GM21528 (cell line): ENCODE measurements around the gene SLC46A1.

ENCODE experiments used
- ATAC-seq: cut with Tn5 transposase; IDR thresholded peaks from one replicate; pipeline ENCODE4 v1.9.1; 2021; ENCODE audit warnings: mild to moderate bottlenecking, moderate library complexity; ENCODE audit not compliant: unreplicated experiment, low FRiP score

Gene SLC46A1

GRCh38 chr17:28404812-28405570 lies 1.0 kb downstream of the SLC46A1 start:
- no peak for ATAC-seq

- no peak for ATAC-seq
These were observed 1.6 kb downstream of the SLC46A1 start for GRCh38 chr17:28404461-28404811.

- no peak for ATAC-seq
These were observed 2.0 kb downstream of the SLC46A1 start for GRCh38 chr17:28404007-28404406.

GRCh38 chr17:28402844-28403243 lies 3.2 kb downstream of the SLC46A1 start:
- ATAC-seq: no peak

- ATAC-seq: no peak
These were observed 3.8 kb downstream of the SLC46A1 start for GRCh38 chr17:28402224-28402630.

DNA sequence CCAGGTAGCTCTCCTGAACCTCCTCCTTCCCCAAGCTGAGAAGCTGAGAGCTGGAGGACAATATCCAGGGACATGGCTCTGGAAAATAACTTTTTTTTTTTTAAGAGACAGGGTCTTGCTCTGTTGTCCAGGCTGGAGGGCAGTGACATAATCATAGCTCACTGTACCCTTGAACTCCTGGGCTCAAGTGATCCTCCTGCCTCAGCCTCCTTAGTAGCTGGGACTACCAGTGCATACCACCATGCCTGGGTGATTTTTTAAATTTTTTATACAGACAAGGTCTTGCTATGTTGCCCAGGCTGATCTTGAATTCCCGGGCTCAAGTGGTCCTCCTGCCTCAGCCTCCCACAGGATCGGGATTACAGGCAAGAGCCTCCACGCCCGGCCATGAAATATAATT lies 6.2 kb downstream of the SLC46A1 start:
- ATAC-seq: no peak

DNA sequence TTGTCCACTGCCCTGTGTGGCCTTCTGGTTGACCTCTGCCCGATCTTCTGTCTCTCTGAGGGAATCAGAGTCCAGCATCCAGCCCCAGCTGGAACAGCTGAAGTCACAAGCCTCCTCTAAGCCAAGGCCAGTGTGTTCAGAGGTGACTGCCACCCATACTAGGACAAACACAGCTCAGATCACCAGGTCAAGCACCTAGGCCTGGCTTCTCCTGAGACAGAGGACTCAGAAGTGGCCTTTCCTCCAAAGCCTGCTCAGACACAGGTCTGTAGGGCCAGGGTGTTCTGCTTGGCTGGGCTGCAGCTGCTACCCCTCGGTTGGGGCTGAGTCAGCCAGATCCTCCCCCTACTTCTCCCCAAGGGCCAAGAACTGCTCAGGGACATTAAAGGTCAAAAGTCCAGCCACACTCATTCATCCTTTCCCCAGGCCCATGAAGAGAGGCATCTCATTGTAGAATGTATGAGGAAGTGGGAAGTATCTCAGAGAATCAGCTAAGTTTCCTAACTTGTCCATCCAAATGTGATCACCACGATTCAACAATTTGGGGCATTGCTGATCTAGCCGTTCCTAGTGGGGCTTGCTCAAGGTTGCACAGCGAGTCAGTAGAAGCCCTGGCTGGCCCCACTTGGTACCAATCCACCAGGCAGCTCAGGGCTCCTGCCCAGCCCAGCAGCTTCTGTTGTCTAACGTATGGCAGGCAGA lies 7.6 kb downstream of the SLC46A1 start:
- ATAC-seq: no peak

DNA sequence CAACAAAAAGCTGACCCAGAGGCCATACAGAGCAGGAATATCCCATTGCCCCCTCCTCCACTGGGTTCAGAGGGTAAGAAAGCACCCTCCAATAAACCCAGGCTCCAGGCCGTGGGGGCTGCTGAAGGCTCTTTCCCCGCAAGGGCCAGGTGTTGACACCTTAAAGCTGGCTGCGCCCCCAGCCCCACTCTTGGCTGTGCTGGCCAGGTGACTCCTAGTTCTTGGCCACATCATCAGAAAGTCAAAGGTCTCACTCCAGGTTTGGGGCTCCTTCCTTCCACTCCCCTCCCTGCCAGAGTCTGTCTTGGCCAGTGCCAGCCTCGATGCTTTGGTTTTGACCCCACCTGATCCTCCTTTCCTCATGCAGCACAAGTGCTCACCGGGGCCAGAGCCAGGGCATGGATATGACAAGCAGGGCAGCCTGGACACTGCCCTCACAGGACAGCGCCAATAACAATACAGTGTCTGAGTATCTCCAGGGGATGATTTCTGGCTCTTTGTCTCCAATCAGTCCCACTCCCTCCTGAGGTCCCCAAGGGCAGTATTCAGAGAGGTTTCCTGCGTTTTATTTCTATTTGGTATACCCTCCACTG lies 8.2 kb downstream of the SLC46A1 start:
- no peak for ATAC-seq

- no peak for ATAC-seq
These were observed 8.7 kb downstream of the SLC46A1 start for GRCh38 chr17:28397275-28397674.

- no peak for ATAC-seq
These were observed 9.3 kb downstream of the SLC46A1 start for GRCh38 chr17:28396635-28397239.

- no peak for ATAC-seq
These were observed 10.0 kb downstream of the SLC46A1 start for GRCh38 chr17:28395968-28396367.

- no peak for ATAC-seq
These were observed 10.6 kb downstream of the SLC46A1 start for GRCh38 chr17:28395426-28395825.

DNA sequence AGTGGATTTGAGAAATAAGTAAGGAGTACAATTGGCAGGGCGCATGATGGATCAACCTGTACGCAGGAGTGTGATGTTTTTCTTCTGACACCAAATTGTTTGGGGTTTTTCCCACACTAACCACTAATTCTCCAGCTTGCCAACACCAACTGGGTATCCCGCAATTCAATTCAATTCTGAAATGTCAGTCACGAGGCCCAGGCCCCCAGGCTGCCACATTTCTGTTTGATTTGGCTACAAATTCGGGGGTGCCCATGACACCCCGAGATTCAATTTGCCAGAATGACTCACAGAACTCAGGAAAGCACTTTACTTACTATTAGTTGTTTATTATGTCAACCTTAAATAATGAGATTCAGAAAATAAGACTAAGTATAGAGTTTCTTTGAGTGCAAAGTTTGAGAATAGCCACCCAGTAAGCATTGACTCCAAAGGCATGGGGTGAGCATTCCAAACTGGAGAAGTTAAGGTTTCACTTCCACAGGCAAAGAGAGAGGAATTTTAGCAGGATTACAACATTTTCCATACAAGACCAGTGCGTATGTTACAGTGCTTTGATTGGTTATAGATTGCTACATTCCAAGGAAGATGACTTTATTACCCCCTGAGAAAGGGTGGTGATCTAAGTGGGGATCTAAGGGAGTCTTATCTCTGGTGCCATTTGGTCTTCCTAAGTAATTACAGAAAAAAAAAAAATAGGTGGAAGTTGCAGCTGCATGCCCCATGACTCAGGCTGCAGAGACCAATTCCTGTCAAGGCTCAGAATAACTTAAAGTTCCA lies 11.5 kb downstream of the SLC46A1 start:
- ATAC-seq: no peak

- no peak for ATAC-seq
These were observed 13.5 kb downstream of the SLC46A1 start for GRCh38 chr17:28392491-28392890.

DNA sequence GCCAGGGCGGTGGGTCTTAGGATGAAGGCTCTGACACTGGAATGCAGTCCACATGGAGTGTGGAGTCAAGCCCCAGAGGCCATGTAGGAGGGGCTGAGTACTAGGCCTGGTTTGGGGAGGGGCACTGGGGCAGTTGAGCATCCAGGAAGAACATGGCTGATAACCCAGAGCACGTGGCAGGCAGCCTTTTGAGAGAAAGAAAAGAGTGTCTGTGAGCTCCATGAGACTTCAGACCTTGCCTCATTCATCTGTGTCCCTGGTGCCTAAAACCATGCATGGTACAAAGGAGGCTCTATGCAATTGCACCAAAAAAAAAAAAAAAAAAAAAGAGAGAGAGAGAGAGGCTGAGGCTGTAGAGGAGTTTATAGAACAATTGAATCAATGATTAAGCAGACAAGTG lies 14.6 kb downstream of the SLC46A1 start:
- no peak for ATAC-seq

DNA sequence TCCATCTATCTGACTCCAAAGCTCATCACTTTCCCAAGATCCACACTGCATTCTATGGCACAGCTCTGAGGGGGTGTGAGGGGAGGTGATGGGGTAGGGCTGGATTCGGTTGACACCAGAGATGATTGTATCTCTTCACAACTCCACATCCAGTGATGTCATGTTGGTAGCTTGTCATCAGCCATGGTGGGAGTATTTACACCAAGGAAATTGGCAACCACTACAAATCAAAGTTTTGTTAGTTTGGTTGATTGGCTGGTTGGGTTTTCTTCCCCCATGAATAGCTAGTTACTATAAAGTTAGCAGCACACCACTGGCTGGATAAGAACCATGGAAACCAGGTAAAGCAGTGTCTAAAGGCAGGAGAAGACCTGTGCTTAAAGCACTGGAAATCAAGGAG lies 15.0 kb downstream of the SLC46A1 start:
- no peak for ATAC-seq

- ATAC-seq: no peak
These were observed 15.4 kb downstream of the SLC46A1 start for GRCh38 chr17:28390563-28390962.

- ATAC-seq: no peak
These were observed 15.9 kb downstream of the SLC46A1 start for GRCh38 chr17:28390141-28390540.

GRCh38 chr17:28388106-28388505 lies 17.9 kb downstream of the SLC46A1 start:
- no peak for ATAC-seq

DNA sequence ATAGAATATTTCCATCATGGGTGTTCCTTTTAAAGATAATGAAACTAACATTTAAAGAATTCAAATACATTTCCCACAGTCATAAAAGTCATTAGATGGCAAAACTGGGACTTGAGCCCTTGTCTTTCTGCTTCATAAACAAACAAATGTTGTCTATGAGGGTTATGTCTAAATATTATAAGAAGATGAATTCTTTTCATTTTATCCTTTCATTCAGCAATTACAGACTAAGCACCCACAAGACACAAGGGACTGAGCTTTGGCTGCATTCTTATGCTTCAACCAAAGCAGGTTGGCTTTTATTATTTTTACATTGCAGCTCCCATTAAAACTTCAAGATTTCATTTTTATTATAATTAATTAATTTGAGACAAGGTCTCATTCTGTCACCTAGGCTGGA lies 19.6 kb downstream of the SLC46A1 start:
- ATAC-seq: no peak

DNA sequence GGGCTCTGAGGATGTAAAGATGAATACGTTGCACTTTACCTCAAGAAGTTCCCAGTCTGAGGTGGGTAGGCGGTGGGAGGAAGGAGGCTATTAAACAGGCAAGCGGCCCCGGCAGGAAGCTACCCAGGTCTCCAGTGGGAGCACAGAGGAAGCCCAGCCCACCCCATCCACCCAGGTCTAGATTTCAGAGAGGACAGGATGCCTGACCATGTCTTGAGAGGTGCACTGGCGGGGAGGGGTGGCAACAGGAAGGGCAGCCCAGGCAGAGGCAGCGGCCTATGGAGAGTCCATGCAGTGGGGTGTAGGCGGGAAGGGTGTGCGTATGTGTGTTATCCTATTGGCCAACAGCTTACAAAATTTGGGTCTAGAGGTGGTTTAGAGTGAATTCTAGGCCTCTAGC lies 20.6 kb downstream of the SLC46A1 start:
- ATAC-seq: no peak
